A673 (cell line): ENCODE results near the gene TMEM44.

ENCODE experiments used
- EZH2 ChIP-seq: fragments of 200-600 bp; sonication (generic); IDR thresholded peaks from 2 replicates; pipeline ENCODE4 v1.6.1; 2017; ENCODE audit warnings: borderline replicate concordance, low read depth, mild to moderate bottlenecking, mixed read lengths, antibody characterized with exemption, low read length; ENCODE audit not compliant: poor library complexity, severe bottlenecking
- TF ChIP-seq, protein P1 (sequence below): fragments of 300-800, 200-600 bp; sonication (generic); conservative IDR thresholded peaks from 2 replicates; pipeline ENCODE4 v1.5.1; 2017; ENCODE audit warnings: low read depth, mild to moderate bottlenecking, antibody characterized with exemption, low read length, moderate library complexity, mixed read lengths

DNA sequence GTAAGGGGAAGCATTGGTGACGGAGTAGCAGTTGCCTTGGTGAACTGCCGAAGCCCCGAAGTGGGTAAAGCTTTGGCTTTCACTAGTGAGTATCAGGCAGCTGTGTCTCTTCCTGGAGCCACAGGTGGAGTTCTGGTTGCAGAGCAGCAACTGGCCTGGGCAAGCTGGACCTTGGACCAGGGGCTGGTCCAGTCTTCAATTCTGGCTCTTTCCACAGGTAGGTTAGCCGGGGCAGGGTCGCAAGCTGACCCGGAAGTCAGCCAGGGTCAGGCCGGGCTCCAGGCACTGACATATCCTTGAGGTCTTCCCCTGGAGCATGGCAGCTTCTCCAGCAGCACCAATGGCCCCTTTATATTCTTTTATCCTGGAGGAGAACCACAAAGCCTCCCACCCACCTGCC, 73.2 kb downstream of the TMEM44 start:
- TF ChIP-seq, protein P1, sequence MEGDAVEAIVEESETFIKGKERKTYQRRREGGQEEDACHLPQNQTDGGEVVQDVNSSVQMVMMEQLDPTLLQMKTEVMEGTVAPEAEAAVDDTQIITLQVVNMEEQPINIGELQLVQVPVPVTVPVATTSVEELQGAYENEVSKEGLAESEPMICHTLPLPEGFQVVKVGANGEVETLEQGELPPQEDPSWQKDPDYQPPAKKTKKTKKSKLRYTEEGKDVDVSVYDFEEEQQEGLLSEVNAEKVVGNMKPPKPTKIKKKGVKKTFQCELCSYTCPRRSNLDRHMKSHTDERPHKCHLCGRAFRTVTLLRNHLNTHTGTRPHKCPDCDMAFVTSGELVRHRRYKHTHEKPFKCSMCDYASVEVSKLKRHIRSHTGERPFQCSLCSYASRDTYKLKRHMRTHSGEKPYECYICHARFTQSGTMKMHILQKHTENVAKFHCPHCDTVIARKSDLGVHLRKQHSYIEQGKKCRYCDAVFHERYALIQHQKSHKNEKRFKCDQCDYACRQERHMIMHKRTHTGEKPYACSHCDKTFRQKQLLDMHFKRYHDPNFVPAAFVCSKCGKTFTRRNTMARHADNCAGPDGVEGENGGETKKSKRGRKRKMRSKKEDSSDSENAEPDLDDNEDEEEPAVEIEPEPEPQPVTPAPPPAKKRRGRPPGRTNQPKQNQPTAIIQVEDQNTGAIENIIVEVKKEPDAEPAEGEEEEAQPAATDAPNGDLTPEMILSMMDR = no peak
- TF ChIP-seq EZH2 = no peak
